ENCODE results near the gene ZNF830. TPM values are rescaled to one million over a fixed set of nuclear protein-coding genes. Genes with fewer than 3 reads are reported as not detected.
"Not testable (repeated sequence)": the region's sequence is repeated elsewhere in the genome, so short reads cannot be mapped to it uniquely, and the experiment has no call there.

Gene ZNF830
- total RNA-seq, 1 donor from 2014 or later = 21.3 TPM

GRCh38 chr17:34998205-34998604 lies 36.9 kb downstream of the ZNF830 start:
- no peaks in the 10 kb centered on the region for H3K9me3 Mint-ChIP-seq (ENCODE audit: low read depth)
- no peaks in the 10 kb centered on the region for H3K4me1 Mint-ChIP-seq (ENCODE audit: low read depth)
- H3K27me3 Mint-ChIP-seq = no peaks in the 10 kb centered on the region
- H3K27ac Mint-ChIP-seq = peak overlapping the region; percentile 73
- TF ChIP-seq, protein P1, sequence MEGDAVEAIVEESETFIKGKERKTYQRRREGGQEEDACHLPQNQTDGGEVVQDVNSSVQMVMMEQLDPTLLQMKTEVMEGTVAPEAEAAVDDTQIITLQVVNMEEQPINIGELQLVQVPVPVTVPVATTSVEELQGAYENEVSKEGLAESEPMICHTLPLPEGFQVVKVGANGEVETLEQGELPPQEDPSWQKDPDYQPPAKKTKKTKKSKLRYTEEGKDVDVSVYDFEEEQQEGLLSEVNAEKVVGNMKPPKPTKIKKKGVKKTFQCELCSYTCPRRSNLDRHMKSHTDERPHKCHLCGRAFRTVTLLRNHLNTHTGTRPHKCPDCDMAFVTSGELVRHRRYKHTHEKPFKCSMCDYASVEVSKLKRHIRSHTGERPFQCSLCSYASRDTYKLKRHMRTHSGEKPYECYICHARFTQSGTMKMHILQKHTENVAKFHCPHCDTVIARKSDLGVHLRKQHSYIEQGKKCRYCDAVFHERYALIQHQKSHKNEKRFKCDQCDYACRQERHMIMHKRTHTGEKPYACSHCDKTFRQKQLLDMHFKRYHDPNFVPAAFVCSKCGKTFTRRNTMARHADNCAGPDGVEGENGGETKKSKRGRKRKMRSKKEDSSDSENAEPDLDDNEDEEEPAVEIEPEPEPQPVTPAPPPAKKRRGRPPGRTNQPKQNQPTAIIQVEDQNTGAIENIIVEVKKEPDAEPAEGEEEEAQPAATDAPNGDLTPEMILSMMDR (IDR thresholded peaks at IDR 0.05; ENCODE audit: unreplicated experiment) = peak; percentile 78
- H3K4me3 Mint-ChIP-seq (ENCODE audit: low read depth) = no peak overlapping the region
- peak; percentile 58 for DNase-seq (ENCODE audit: low spot score, unreplicated experiment)
- peaks cover 17% of the 10 kb centered on the region for H3K36me3 Mint-ChIP-seq (ENCODE audit: insufficient read depth)

DNA sequence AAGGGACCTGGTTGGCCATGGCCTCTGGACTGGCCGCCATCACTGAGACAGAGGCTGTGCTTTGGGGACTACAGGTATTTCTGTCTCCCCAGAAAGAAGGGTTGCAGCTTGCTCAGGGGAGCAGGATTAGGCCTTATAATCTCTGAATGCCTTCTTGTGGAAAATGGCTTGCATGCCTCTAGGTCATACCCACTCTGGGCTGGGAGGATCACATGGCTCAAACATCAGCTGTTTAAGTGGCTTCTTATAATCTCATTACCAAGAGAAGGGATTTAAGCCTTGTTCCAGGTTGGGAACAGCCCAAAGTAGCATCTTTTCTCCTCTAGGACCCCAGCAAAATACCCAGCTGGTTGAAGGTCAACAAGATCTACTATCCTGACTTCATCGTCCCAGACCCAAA lies 38.1 kb downstream of the ZNF830 start:
- no peaks in the 10 kb centered on the region for H3K4me1 Mint-ChIP-seq (ENCODE audit: low read depth)
- no peaks in the 10 kb centered on the region for H3K9me3 Mint-ChIP-seq (ENCODE audit: low read depth)
- DNase-seq (ENCODE audit: low spot score, unreplicated experiment) = no peak
- H3K36me3 Mint-ChIP-seq (ENCODE audit: insufficient read depth) = peaks cover 15% of the 10 kb centered on the region
- H3K27ac Mint-ChIP-seq = no peak overlapping the region
- no peaks in the 10 kb centered on the region for H3K27me3 Mint-ChIP-seq
- no peak overlapping the region for H3K4me3 Mint-ChIP-seq (ENCODE audit: low read depth)
- TF ChIP-seq, protein P1 (IDR thresholded peaks at IDR 0.05; ENCODE audit: unreplicated experiment) = no peak

GRCh38 chr17:35000965-35001364 lies 39.6 kb downstream of the ZNF830 start:
- not testable (repeated sequence) for H3K4me1 Mint-ChIP-seq (ENCODE audit: low read depth)

DNA sequence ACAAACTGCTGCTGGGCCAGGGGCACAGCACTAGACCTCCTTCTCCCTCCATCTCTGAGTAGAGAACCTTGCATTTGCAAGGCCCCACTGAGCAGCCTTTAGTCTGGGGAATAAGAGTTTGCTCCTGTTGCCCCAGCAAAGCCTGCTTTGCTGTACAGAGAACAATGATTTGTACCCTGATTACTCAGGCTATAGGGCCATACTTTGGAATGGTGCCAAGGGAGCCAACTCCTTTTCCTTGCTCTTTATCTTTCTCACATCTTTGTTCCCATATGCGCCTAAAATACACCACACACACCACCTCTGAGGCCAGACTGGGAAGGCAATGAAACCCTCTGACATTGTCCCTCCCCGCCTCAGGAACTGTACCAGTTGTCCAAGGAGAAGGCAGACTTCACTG lies 40.2 kb downstream of the ZNF830 start:
- Mint-ChIP-seq H3K4me1 (ENCODE audit: low read depth) (no peaks in the 10 kb centered on the region), H3K27me3 (no peaks in the 10 kb centered on the region), H3K9me3 (ENCODE audit: low read depth) (no peaks in the 10 kb centered on the region), H3K4me3 (ENCODE audit: low read depth) (no peak overlapping the region), H3K36me3 (ENCODE audit: insufficient read depth) (peaks cover 16% of the 10 kb centered on the region), H3K27ac (no peak overlapping the region)
- no peak for DNase-seq (ENCODE audit: low spot score, unreplicated experiment)
- TF ChIP-seq, protein P1 (IDR thresholded peaks at IDR 0.05; ENCODE audit: unreplicated experiment) = no peak

More at GRCh38 chr17:35000965-35001364, 39.6 kb downstream of the ZNF830 start:
- H3K36me3 Mint-ChIP-seq (ENCODE audit: insufficient read depth) = peaks cover 16% of the 10 kb centered on the region
- H3K9me3 Mint-ChIP-seq (ENCODE audit: low read depth); DNase-seq (ENCODE audit: low spot score, unreplicated experiment); H3K27me3 Mint-ChIP-seq; H3K4me3 Mint-ChIP-seq (ENCODE audit: low read depth); H3K27ac Mint-ChIP-seq: not testable (repeated sequence)

DNA sequence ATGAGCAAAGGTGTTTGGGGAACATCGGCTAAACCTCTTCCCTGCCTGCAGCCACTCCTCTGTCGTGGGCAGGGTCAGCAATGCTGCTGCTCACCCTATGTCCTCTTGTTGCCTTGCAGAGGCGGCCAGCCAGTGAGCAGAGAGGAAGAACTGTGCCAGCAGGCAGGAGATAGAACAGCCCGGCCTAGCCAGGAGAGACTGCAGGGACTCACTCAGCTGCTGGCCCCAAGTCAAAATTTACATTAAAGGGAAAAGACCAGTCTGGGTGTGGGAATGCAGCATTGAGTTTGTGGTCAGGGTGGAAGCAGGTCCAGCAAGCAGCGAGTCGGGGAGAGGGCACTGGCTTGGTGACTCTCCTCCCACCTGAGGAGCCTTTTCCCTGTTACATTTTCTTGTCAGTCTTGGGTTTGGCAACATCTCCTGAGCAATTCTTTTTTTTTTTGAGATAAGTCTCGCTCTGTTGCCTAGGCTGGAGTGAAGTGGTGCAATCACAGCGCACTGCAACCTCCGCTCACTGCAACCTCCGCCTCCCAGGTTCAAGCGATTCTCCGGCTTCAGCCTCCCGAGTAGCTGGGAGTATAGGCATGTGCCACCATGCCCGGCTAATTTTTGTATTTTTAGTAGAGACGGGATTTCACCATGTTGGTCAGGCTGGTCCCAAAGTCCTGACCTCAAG lies 41.7 kb downstream of the ZNF830 start:
- Mint-ChIP-seq H3K4me3 (ENCODE audit: low read depth) (no peak overlapping the region), H3K27ac (peak overlapping the region; percentile 70), H3K27me3 (no peaks in the 10 kb centered on the region), H3K4me1 (ENCODE audit: low read depth) (no peaks in the 10 kb centered on the region), H3K36me3 (ENCODE audit: insufficient read depth) (peaks cover 22% of the 10 kb centered on the region), H3K9me3 (ENCODE audit: low read depth) (no peaks in the 10 kb centered on the region)
- TF ChIP-seq, protein P1 (IDR thresholded peaks at IDR 0.05; ENCODE audit: unreplicated experiment) = no peak
- DNase-seq (ENCODE audit: low spot score, unreplicated experiment) = no peak

GRCh38 chr17:35003778-35004177 lies 42.4 kb downstream of the ZNF830 start:
- peaks cover 18% of the 10 kb centered on the region for H3K36me3 Mint-ChIP-seq (ENCODE audit: insufficient read depth)
- H3K27me3 Mint-ChIP-seq = no peaks in the 10 kb centered on the region
- H3K27ac Mint-ChIP-seq = no peak overlapping the region
- H3K9me3 Mint-ChIP-seq (ENCODE audit: low read depth) = no peaks in the 10 kb centered on the region
- H3K4me1 Mint-ChIP-seq (ENCODE audit: low read depth) = no peaks in the 10 kb centered on the region
- TF ChIP-seq, protein P1 (IDR thresholded peaks at IDR 0.05; ENCODE audit: unreplicated experiment) = no peak
- DNase-seq (ENCODE audit: low spot score, unreplicated experiment) = no peak
- H3K4me3 Mint-ChIP-seq (ENCODE audit: low read depth) = no peak overlapping the region
